Endothelial cell of umbilical vein (primary cell): ENCODE results near the gene CEP350. TPM values are rescaled to one million over a fixed set of nuclear protein-coding genes. Genes with fewer than 3 reads are reported as not detected.

Source experiments
- BruUV-seq: library from RNA; stranded (reverse); fragments of 400-500 nt; replicated peaks from 2 replicates; lab custom pipeline; 2021; lab: Mats Ljungman, UMichigan
- CTCF ChIA-PET: fragments of 300-600, 350-600 bp; sonication (Branson Sonifier 250); formaldehyde crosslinking; loops from one replicate; lab custom pipeline; 2021; ENCODE audit warnings: antibody characterized with exemption, inconsistent platforms; lab: Charles Lee
- POLR2A ChIA-PET: fragments of 300-600, 350-600 bp; sonication (Branson Sonifier 250); formaldehyde crosslinking; loops from one replicate; lab custom pipeline; 2021; ENCODE audit warnings: antibody characterized with exemption, inconsistent platforms; lab: Charles Lee
- DNase-seq: peaks from one replicate; pipeline ENCODE4 v3.0.0-alpha.2; 2011; ENCODE audit warnings: low read depth, low spot score
- FAIRE-seq: peaks from 2 replicates; lab custom pipeline; 2011; peaks lifted over from hg19 to GRCh38; lab: Jason Lieb, UNC
- H2AFZ ChIP-seq: 2 replicates; pipeline ENCODE4 v1.6.0; 2012; ENCODE audit warnings: low read depth, low read length, control low read depth, inconsistent platforms
- H3K27ac ChIP-seq: 2 replicates; pipeline ENCODE4 v1.5.1; 2011; ENCODE audit warnings: low read depth, mild to moderate bottlenecking, control low read depth, low read length, moderate library complexity; ENCODE audit not compliant: insufficient read depth
- H3K27me3 ChIP-seq, 2 experiments: 2 replicates each; pipeline versions ENCODE4 v1.6.0 to v1.6.1; 2011; ENCODE audit warnings: low read length in 2 of 2, mixed read lengths in 1 of 2; ENCODE audit not compliant: control insufficient read depth in 2 of 2, insufficient read depth in 2 of 2
- H3K36me3 ChIP-seq, 2 experiments: 2 replicates in 1 of 2; 3 replicates in 1 of 2; pipeline ENCODE4 v1.5.1; 2011; ENCODE audit warnings: low read length in 2 of 2, mild to moderate bottlenecking in 1 of 2, moderate library complexity in 1 of 2; ENCODE audit not compliant: control insufficient read depth in 2 of 2, insufficient read depth in 2 of 2; ENCODE audit errors: extremely low read depth in 1 of 2
- H3K4me1 ChIP-seq: 3 replicates; pipeline ENCODE4 v1.5.1; 2011; ENCODE audit warnings: mild to moderate bottlenecking, low read length; ENCODE audit not compliant: control insufficient read depth, insufficient read depth; ENCODE audit errors: extremely low read depth
- H3K4me2 ChIP-seq: 2 replicates; pipeline ENCODE4 v1.6.1; 2011; ENCODE audit warnings: low read length, control low read depth, mixed read lengths; ENCODE audit not compliant: insufficient read depth
- H3K4me3 ChIP-seq, 3 experiments: fragments of 200-600 bp in 1 of 3; sonication (generic), shearing (Covaris generic) in 1 of 3; replicated peaks in 1 of 3; 2 replicates each; pipeline ENCODE4 v1.5.1; 2011 to 2016; ENCODE audit warnings: control low read depth in 3 of 3, low read length in 3 of 3, mild to moderate bottlenecking in 2 of 3, inconsistent platforms in 1 of 3, low read depth in 1 of 3, moderate library complexity in 1 of 3; ENCODE audit not compliant: insufficient read depth in 1 of 3
- H3K79me2 ChIP-seq: 2 replicates; pipeline ENCODE4 v1.6.0; 2012; ENCODE audit warnings: low read length, inconsistent platforms; ENCODE audit not compliant: control insufficient read depth, insufficient read depth
- H3K9ac ChIP-seq: replicated peaks from 2 replicates; pipeline ENCODE3; 2011; ENCODE audit warnings: low read length, control low read depth; ENCODE audit not compliant: insufficient read depth; ENCODE audit errors: extremely low read depth
- H3K9me1 ChIP-seq: replicated peaks from 3 replicates; pipeline ENCODE4 v1.6.0; 2011; ENCODE audit warnings: mild to moderate bottlenecking, low read length; ENCODE audit not compliant: control insufficient read depth, insufficient read depth; ENCODE audit errors: extremely low read depth
- H3K9me3 ChIP-seq: replicated peaks from 2 replicates; pipeline ENCODE4 v1.5.1; 2012; ENCODE audit warnings: low read length, inconsistent platforms; ENCODE audit not compliant: control insufficient read depth, insufficient read depth
- H4K20me1 ChIP-seq: replicated peaks from 2 replicates; pipeline ENCODE3; 2011; ENCODE audit warnings: mild to moderate bottlenecking, low read length; ENCODE audit not compliant: control insufficient read depth, insufficient read depth; ENCODE audit errors: extremely low read depth
- CTCF ChIP-seq, 2 donors: IDR thresholded peaks; 1 replicate in 1 of 2; 2 replicates in 1 of 2; pipeline ENCODE4 v1.5.1; 2011; ENCODE audit warnings: low read length in 2 of 2, mild to moderate bottlenecking in 2 of 2, moderate library complexity in 2 of 2, control low read depth in 1 of 2, inconsistent platforms in 1 of 2, low read depth in 1 of 2; ENCODE audit not compliant: insufficient read depth in 1 of 2; ENCODE audit errors: extremely low read depth in 1 of 2
- EZH2 ChIP-seq: IDR thresholded peaks from 2 replicates; pipeline ENCODE4 v1.6.1; 2012; ENCODE audit warnings: borderline replicate concordance, low read depth, mild to moderate bottlenecking, moderate library complexity, low read length, inconsistent platforms; ENCODE audit not compliant: severe bottlenecking
- FOS ChIP-seq: IDR thresholded peaks from 2 replicates; pipeline ENCODE4 v1.6.1; 2011; ENCODE audit warnings: mild to moderate bottlenecking, low read length, moderate library complexity, borderline replicate concordance; ENCODE audit not compliant: insufficient read depth
- GATA2 ChIP-seq: IDR thresholded peaks from 2 replicates; pipeline ENCODE4 v1.7.0; 2011; ENCODE audit warnings: low read depth, mild to moderate bottlenecking, moderate library complexity, mixed read lengths, low read length; ENCODE audit not compliant: insufficient read length, insufficient read depth
- JUN ChIP-seq: IDR thresholded peaks from 2 replicates; pipeline ENCODE4 v1.6.1; 2011; ENCODE audit warnings: borderline replicate concordance, low read depth; ENCODE audit not compliant: insufficient read length, insufficient read depth
- MAX ChIP-seq: IDR thresholded peaks from 2 replicates; pipeline ENCODE4 v1.6.1; 2011; ENCODE audit not compliant: insufficient read depth, insufficient read length
- MYC ChIP-seq: IDR thresholded peaks from one replicate; pipeline ENCODE4 v1.6.1; 2011; ENCODE audit warnings: mild to moderate bottlenecking, low read depth, low read length
- POLR2A ChIP-seq: IDR thresholded peaks from 2 replicates; pipeline ENCODE4 v1.6.1; 2012; ENCODE audit warnings: low read depth, mild to moderate bottlenecking, control low read depth, low read length
- POLR2AphosphoS5 ChIP-seq: IDR thresholded peaks from 2 replicates; pipeline ENCODE4 v1.6.1; 2012; ENCODE audit warnings: low read depth, mild to moderate bottlenecking, control low read depth, low read length, moderate library complexity; ENCODE audit not compliant: insufficient read depth
- dilution Hi-C: fragments of 300-500 bp; cut with MboI; formaldehyde crosslinking; loops from one replicate; pipeline ENCODE4 v1.15.0; 2019; ENCODE audit warnings: low sequenced_read_pairs; ENCODE audit not compliant: extremely low pct_ligation_motif_present
- intact Hi-C: fragments of 100-400 bp; cut with micrococcal nuclease; formaldehyde crosslinking; loops from one replicate; pipeline ENCODE4 v1.10.0; 2022
- polyA plus RNA-seq, 4 experiments: library from polyadenylated mRNA; depleted of rRNA in 3 of 4; stranded (reverse) in 3 of 4; unstranded in 1 of 4; fragments of >200 nt; gene quantifications; 2 replicates each; pipeline versions ENCODE4 v1.2.1 to v1.2.3, GENCODE V29; 2011 to 2012; ENCODE audit warnings: missing spikeins in 1 of 4
- total RNA-seq: library from RNA; stranded (reverse); gene quantifications from 2 replicates; pipeline ENCODE4 v1.2.3, GENCODE V29; 2021

The CEP350 gene
- total and polyA plus RNA-seq, 2 donors (not counting 3 experiments of a cell fraction or from before 2014, with no cell fraction given): 4.8 to 30.1 TPM

- no peaks in the 10 kb centered on the region for H4K20me1 ChIP-seq
- H3K9ac ChIP-seq: no peak overlapping the region
- no peaks in the 10 kb centered on the region for H3K79me2 ChIP-seq
- no TSS peak for BruUV-seq
- no peak overlapping the region for H2AFZ ChIP-seq
- no peak for TF ChIP-seq MYC
- TF ChIP-seq MAX: no peak
- TF ChIP-seq POLR2AphosphoS5: no peak
- TF ChIP-seq CTCF (IDR thresholded peaks at IDR 0.05; ENCODE audit: extremely low read depth in 1 of 2, insufficient read depth in 1 of 2, low read depth in 1 of 2, low read length in 2 of 2): no peak
- no peak for TF ChIP-seq GATA2
- TF ChIP-seq FOS: no peak
- TF ChIP-seq EZH2: no peak
- TF ChIP-seq POLR2A: no peak
- TF ChIP-seq JUN: no peak
- intact Hi-C loops: no loop called here
- H3K4me2 ChIP-seq: no peak overlapping the region
- ChIA-PET POLR2A (no interaction called here), CTCF (interaction anchor here (1.1 kb wide), 1 partner anchor 200 kb away, joined by 3 read pairs; no protein-coding TSS in a partner anchor)
- DNase-seq (no peak), FAIRE-seq (no peak)
- H3K36me3 ChIP-seq: no peaks in the 10 kb centered on the region
- H3K9me1 ChIP-seq: no peaks in the 10 kb centered on the region
- no peak overlapping the region for H3K27ac ChIP-seq
- no peaks in the 10 kb centered on the region for H3K9me3 ChIP-seq
- dilution Hi-C loops: no loop called here
- no peak overlapping the region for H3K4me3 ChIP-seq
- H3K4me1 ChIP-seq: no peaks in the 10 kb centered on the region
- H3K27me3 ChIP-seq: no peaks in the 10 kb centered on the region
Observed at GRCh38 chr1:180002437-180002836, 47.8 kb downstream of the CEP350 start.
